Left kidney (tissue), 2 donors: ENCODE measurements around the gene TSHR. TPM values are rescaled to one million over a fixed set of nuclear protein-coding genes. Genes with fewer than 3 reads are reported as not detected.
"Not testable (repeated sequence)": the region's sequence is repeated elsewhere in the genome, so short reads cannot be mapped to it uniquely, and the experiment has no call there.

Experiments
- DNase-seq: peaks from one replicate; pipeline ENCODE4 v3.0.0-alpha.2; 2013
- polyA plus RNA-seq: library from polyadenylated mRNA; unstranded; fragments of 120-200 nt; gene quantifications from one replicate; pipeline ENCODE4 v1.2.1, GENCODE V29; 2013; ENCODE audit not compliant: insufficient read length

The TSHR gene
- polyA plus RNA-seq, 1 donor = 0.88 TPM

DNA sequence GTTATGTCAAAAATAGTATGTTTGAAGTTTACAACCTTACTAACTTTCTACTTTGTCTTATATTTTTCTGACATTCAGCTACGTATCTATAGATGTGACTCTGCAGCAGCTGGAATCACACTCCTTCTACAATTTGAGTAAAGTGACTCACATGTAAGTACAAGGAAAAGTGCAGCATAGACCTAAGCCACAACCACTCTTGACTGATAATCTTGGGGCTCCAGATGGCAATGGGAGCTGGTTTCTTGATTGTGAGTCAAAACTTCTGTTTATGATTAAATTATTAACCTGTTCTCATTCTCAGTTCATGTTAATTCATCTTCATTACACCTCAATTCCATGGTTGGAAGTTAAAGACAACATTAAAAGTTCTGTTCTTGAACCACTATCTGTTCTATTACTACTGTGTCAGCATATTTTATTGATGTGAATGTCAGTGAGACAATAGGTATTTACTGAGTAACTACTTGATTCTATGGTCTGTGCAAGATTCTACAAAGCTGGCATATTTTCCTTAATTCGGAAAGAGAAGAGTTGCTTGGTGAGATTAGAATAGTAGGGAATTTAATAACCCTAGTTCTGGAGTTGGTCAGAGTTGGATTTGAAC, 112.9 kb downstream of the TSHR start:
- no peak for DNase-seq

GRCh38 chr14:81070511-81070910, 115.1 kb downstream of the TSHR start:
- DNase-seq = no peak

DNA sequence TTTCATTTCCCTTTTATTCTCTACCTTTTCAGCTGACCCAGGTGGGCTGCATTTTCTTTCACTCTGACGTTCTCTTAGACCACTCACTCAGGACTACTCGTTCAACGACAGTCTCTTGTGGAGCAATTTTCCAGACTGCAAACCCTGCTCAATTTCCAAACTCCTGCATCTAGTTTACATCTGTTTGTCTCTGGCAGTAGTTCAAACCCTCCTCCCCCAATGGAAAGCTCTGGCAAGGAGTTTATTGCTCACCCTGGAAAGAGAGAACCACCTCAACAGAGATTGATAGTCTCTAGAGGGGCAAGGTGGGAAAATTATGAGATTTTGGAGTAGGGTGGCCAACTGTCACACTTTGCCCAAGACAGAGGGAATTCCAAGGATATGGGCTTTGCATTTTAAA, 130.2 kb downstream of the TSHR start:
- DNase-seq = no peak

GRCh38 chr14:81087230-81087629, 131.8 kb downstream of the TSHR start:
- DNase-seq = no peak

DNA sequence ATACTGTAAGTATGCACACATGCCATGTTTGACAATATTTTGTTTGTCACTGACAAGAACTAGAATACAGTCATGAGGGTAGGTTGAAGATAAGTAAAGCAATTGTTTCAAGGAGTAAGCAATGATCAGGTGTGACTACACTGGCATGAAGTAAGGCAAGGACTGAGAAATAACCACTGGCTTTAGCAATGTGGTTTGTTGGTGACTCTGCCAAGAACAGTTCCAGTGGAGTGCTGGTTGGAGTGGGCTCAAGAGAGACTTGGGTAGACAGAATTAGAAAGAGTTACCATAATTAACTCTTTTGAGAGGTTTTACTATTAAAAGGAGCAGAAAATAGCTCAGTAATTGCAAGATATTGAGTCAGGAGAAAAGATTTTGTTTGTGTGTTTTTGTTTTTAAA, 135.7 kb downstream of the TSHR start:
- DNase-seq = no peak

- DNase-seq = no peak
Measured at GRCh38 chr14:81091660-81092059, 136.2 kb downstream of the TSHR start.

GRCh38 chr14:81093651-81094050, 138.2 kb downstream of the TSHR start:
- DNase-seq = no peak

DNA sequence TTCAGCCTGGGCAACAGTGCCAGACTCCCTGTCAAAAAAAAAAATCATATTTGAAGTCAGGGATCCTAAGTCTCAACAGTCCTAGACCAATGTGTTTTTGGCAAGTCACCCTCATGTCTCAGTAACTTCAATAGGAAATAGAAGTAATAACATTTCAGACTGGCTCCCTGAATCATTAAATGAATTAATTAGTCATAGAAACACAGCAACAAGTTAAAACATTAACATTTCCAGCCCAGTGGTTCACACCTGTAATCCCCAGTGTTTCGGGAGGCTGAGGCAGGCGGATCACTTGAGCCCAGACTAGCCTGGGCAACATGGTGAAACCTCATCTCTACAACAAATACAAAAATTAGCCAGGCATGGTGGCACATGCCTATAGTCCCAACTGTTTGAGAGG, 140.1 kb downstream of the TSHR start:
- no peak for DNase-seq

DNA sequence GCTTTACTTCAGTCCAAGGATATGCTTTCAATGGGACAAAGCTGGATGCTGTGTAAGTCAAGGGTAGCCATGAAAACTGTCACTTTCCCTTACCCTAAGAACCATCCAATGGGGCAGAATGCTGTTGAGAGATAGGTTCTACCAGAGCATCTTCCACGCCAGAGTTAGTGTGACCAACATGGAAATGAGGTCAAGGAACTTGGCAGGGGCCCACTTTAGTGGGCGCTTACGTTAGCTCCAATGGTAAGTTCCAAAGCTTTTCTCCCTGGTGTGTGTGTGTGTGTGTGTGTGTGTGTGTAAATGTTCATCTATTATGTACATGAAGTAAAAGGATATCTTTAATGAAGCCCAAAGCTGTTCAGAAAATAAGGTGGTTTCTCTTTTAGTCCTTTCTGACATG, 141.2 kb downstream of the TSHR start:
- no peak for DNase-seq

DNA sequence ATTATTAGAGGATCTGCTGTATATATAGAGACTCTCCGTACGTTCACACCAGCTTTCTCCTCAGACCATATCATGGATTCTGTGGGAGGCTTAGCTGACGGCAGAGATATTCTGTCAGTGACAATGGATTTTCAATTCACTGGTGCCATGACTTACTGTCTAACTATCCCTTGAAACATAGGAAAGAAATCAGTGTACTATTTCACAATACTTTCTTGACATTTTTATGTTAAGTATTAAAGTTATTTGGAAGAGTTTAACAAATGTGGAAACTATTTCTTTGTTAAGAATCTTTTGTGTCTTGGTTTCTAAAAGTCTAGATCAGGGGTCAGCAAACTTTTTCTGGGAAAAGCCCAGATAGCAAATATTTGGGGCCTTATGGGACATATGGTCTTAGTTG, 146.8 kb downstream of the TSHR start:
- no peak for DNase-seq

DNA sequence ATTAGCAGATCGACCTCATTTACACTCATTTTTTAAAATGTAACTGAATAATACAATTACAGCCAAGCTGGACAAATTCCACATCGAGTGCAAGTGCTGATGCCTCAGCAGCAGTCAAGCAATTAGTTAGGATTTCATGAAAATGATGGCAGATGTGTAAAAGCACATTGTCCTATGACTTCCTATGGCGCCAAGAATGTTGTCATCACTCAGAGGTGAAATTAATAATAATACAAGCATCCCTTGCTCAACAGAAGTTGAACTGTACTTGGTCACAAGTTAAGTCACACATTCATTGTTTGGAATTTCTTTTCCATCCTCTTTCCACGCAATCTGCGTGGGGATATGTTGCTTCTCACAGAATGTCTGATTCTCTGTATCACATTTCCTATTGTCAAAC, 148.0 kb downstream of the TSHR start:
- no peak for DNase-seq

GRCh38 chr14:81105378-81105777, 150.0 kb downstream of the TSHR start:
- DNase-seq = no peak

GRCh38 chr14:81105961-81106360, 150.5 kb downstream of the TSHR start:
- no peak for DNase-seq

DNA sequence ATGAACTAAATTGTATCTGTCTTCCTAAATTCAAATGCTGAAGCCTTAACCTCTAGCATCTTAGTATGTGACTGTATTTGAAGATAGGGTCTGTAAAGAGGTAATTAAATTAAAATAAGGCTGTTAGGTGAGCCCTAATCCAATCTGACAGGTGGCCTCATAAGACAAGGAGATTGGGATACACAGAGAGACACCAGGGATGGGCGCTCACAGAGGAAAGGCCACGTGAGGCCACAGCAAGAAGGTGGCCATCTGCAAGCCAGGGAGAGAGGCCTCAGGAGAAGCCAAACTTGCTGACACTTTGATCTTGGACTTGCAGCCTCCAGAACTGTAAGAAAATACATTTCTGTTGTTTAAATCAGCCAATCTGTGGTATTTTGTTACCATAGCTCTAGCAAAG, 154.8 kb downstream of the TSHR start:
- DNase-seq = no peak

- DNase-seq = no peak
Measured at GRCh38 chr14:81113176-81113575, 157.8 kb downstream of the TSHR start.

- DNase-seq = not testable (repeated sequence)
Measured at GRCh38 chr14:81113945-81114820, 158.8 kb downstream of the TSHR start.

DNA sequence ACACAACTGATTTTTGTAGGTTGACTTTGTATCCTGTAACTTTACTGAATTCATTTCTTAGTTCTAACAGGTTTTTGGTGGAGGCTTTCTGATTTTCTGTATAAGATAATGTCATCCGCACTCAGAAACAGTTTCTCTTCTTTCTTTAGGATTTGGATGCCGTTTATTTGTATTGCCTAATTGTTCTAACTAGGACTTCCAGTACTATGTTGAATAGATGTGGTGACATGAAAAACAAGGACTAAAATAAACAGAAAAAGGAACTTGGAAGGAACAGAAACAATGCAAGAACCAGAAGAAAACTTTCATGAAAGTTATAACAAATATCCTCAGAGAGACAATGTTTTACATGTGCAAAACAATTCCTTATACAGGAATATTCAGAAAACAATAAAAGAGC, 165.1 kb downstream of the TSHR start:
- DNase-seq = no peak

- no peak for DNase-seq
Measured at GRCh38 chr14:81122326-81122725, 166.9 kb downstream of the TSHR start.

- DNase-seq = no peak
Measured at GRCh38 chr14:81123811-81124210, 168.4 kb downstream of the TSHR start.

DNA sequence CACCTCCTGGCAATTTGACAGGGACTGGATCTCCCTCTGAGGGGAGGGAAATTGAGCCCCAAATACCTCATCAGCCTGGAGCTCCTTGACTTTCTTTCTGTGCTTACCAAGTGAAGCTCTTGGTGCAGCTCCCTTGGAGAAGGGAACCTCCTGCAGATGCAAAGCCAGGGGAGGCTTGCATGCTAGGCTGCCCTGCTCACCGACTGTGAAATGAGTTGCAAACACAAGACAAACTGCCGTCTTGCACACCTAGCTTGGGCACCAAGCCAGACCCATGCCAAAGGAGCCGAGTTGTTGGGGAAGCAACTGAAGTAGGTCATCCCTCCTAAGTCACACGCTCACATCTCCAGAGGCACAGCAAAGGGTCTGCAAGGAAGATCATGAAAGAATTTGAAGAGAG, 170.1 kb downstream of the TSHR start:
- DNase-seq = no peak

DNA sequence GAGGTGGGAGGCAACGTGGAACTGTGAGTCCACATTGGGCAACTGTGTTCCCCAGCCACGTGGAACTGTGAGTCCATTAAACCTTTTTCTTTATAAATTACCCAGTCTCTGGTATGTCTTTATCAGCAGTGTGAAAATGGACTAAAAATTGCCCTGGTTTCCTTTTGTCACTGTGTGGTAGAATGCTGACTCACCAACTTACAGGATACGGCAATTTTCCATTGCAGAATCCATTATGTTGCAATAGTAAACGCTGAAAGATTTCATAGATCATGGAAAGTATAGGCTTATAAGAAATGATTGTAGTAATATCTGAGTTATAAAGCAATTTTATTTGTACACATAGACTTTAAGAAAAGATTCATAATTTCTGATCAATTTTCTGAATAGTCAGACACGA, 172.4 kb downstream of the TSHR start:
- no peak for DNase-seq

DNA sequence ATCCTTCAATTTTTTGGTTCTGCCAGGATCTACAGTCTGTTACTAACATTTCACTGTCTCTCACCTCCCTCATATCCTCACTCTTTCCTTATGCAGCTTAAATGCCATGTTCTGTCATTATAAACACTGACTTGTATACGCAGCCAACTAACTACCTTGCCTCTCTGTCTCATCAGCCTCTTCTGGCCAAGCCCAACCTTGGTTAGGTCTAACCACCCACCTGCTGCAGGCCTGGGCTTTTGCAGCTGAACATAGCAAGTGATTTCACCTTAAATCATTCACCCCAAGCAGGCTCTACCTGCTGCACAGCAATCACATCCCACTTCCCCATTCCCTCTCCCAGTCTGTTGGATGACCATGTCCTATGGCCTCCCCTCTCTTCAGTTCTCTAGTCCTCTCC, 173.8 kb downstream of the TSHR start:
- DNase-seq = no peak

GRCh38 chr14:81132468-81132867, 177.0 kb downstream of the TSHR start:
- peak; percentile 3 for DNase-seq

DNA sequence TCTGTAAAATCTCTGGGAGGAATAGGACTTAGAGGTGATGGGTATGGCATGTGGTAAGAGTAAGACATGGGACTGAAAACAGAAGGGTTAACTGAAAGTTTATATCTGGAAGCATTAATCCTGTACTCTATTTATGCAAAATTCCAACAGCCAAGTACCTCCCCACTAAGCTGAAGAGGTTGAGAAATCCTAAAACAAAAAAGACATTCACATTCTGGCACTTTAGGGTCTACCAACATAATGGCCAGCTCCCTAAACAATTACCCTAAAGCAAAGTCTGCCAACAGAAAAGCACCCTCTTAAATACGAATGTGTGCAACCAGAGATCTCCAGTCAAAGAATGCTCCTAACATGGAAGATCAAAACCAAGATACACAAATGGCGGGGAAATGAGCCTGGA, 178.0 kb downstream of the TSHR start:
- DNase-seq = no peak
